GM12878 (cell line): ENCODE data around the gene INO80E. TPM values are rescaled to one million over a fixed set of nuclear protein-coding genes. Genes with fewer than 3 reads are reported as not detected.

Experiments
- ATF7 ChIP-seq: fragments of 450-650 bp; IDR thresholded peaks from 2 replicates; pipeline ENCODE4 v1.6.1; 2016; ENCODE audit warnings: low read depth, mild to moderate bottlenecking
- BMI1 ChIP-seq: fragments of 450-650 bp; IDR thresholded peaks from 2 replicates; pipeline ENCODE4 v1.6.1; 2016; ENCODE audit warnings: mild to moderate bottlenecking, moderate library complexity, borderline replicate concordance
- CEBPB ChIP-seq, 2 experiments: fragments of 150-350 bp in 1 of 2; IDR thresholded peaks; 2 replicates each; pipeline ENCODE4 v1.6.1; 2012 to 2014; ENCODE audit warnings: low read depth in 2 of 2, low read length in 2 of 2, borderline replicate concordance in 1 of 2, inconsistent platforms in 1 of 2
- CREM ChIP-seq: IDR thresholded peaks from 2 replicates; pipeline ENCODE4 v1.6.1; 2014; ENCODE audit warnings: antibody characterized with exemption, low read depth
- ESRRA ChIP-seq: IDR thresholded peaks from 2 replicates; pipeline ENCODE4 v1.6.1; 2012; ENCODE audit warnings: mild to moderate bottlenecking, low read length, improper control_type of control experiment
- HDAC2 ChIP-seq: fragments of 200-600 bp; sonication (generic); IDR thresholded peaks from 2 replicates; pipeline ENCODE4 v1.6.1; 2017
- KDM1A ChIP-seq: fragments of 200-600 bp; sonication (generic); IDR thresholded peaks from 2 replicates; pipeline ENCODE4 v1.6.1; 2016; ENCODE audit warnings: borderline replicate concordance
- MTA2 ChIP-seq: fragments of 450-650 bp; IDR thresholded peaks from 2 replicates; pipeline ENCODE4 v1.6.1; 2016; ENCODE audit warnings: low read depth, mild to moderate bottlenecking, moderate library complexity
- NRF1 ChIP-seq: conservative IDR thresholded peaks from 2 replicates; pipeline ENCODE4 v1.6.1; 2011; ENCODE audit warnings: mild to moderate bottlenecking, low read depth, low read length, improper control_type of control experiment
- PAX8 ChIP-seq: fragments of 450-650 bp; IDR thresholded peaks from 2 replicates; pipeline ENCODE4 v1.6.1; 2017; ENCODE audit warnings: mild to moderate bottlenecking, moderate library complexity
- RB1 ChIP-seq: fragments of 450-650 bp; formaldehyde crosslinking; IDR thresholded peaks from 2 replicates; pipeline ENCODE4 v1.6.1; 2017; ENCODE audit warnings: mild to moderate bottlenecking, borderline replicate concordance
- SMARCA5 ChIP-seq: fragments of 450-650 bp; IDR thresholded peaks from 2 replicates; pipeline ENCODE4 v1.6.1; 2017; ENCODE audit warnings: mild to moderate bottlenecking
- SPI1 ChIP-seq: IDR thresholded peaks from 2 replicates; pipeline ENCODE4 v1.6.1; 2011; ENCODE audit warnings: low read depth, mild to moderate bottlenecking, low read length, moderate library complexity, borderline replicate concordance; ENCODE audit not compliant: insufficient read depth
- SUPT20H ChIP-seq: IDR thresholded peaks from 2 replicates; pipeline ENCODE4 v1.6.1; 2011; ENCODE audit warnings: low read depth, mild to moderate bottlenecking, low read length, moderate library complexity, borderline replicate concordance; ENCODE audit not compliant: control insufficient read depth
- YY1 ChIP-seq: IDR thresholded peaks from 2 replicates; pipeline ENCODE4 v1.6.1; 2011; ENCODE audit warnings: low read depth, mild to moderate bottlenecking, low read length
- ZNF384 ChIP-seq: IDR thresholded peaks from 2 replicates; pipeline ENCODE4 v1.6.1; 2012; ENCODE audit warnings: low read depth, mild to moderate bottlenecking, low read length, improper control_type of control experiment, borderline replicate concordance
- polyA plus RNA-seq, 11 experiments: library from polyadenylated mRNA; depleted of rRNA in 4 of 11; unstranded in 6 of 11; stranded (reverse) in 5 of 11; fragments of >200 nt; fragmentation: Nextera tagmentation in 4 of 11; fragmentation: Illumina TruSeq in 1 of 11; extraction: Ambion mirVana in 4 of 11; extraction: Trizol in 1 of 11; gene quantifications; 1 replicate in 1 of 11; 2 replicates in 10 of 11; pipeline versions ENCODE4 v1.2.1 to v1.2.3, GENCODE V29; 2011 to 2016; ENCODE audit warnings: inconsistent platforms in 2 of 11, missing spikeins in 2 of 11, low read depth in 1 of 11
- total RNA-seq, 4 experiments: library from RNA; depleted of rRNA in 3 of 4; stranded (reverse); fragments of >200 nt in 3 of 4; fragmentation: Illumina TruSeq in 1 of 4; extraction: Trizol in 1 of 4; gene quantifications; 2 replicates each; pipeline versions ENCODE4 v1.2.1 to v1.2.3, GENCODE V29; 2013 to 2021
- TF ChIP-seq, protein P1 (sequence below): fragments of 450-650 bp; IDR thresholded peaks from 2 replicates; pipeline ENCODE4 v1.6.1; 2017; ENCODE audit warnings: low read depth, mild to moderate bottlenecking, moderate library complexity
- TF ChIP-seq, protein P2 (sequence below): IDR thresholded peaks from 2 replicates; pipeline ENCODE4 v1.6.1; 2012; ENCODE audit warnings: improper control_type of control experiment, low read depth, low read length; ENCODE audit not compliant: insufficient replicate concordance
- TF ChIP-seq, protein P3 (sequence below): IDR thresholded peaks from 2 replicates; pipeline ENCODE4 v1.6.1; 2011; ENCODE audit warnings: borderline replicate concordance, low read depth, mild to moderate bottlenecking, moderate library complexity, mixed read lengths, low read length; ENCODE audit not compliant: insufficient read depth; ENCODE audit errors: extremely low read length
- TF ChIP-seq, protein P4 (sequence below): IDR thresholded peaks from 2 replicates; pipeline ENCODE4 v1.6.1; 2011; ENCODE audit warnings: low read depth, low read length, improper control_type of control experiment, borderline replicate concordance

INO80E gene
- total and polyA plus RNA-seq, 10 of the 15 experiments (the other 5 are each of a cell fraction or from before 2014, with no cell fraction given): 0.39 to 74.0 (median 33.0) TPM

DNA sequence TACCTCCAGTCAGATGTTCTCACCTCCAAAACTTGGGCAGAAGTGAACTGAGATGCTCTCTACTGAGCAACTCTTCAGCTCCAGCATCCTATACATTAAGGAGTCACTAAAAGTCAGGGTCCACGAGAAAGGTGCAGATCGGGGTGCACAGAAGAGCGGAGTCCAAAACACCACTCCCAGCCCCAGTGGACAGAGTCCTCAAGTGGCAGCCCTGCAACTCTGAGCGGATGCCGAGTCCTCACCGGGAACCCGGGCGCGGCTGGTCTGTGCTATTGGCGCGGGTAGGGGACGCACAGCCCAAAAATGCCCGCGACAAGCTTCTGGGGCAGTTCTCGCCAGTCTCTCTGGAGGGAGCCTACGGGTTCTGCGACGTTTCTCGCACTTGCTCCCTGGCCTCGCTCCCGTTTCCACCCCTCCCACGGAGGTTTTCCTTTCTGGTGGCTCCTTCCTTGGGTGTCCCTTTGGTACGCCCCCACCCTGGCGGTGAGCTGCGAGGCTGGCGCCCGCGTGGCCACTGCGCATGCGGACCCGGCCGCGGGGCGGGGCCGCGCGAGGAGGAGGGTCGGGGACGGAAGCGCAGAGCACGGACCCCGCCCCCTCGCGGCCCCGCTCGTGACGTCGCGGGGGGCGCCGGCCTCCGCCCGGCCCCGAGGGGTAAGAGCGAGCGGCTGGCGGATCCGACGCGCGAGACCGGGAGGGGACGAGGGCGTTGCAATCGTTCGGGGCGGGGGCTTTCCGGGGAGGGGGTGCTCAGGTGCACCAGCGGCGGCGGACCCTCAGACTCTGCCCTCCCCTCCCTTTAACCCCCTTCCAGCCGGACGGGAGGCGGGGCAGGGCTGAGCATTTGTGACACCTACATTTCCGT is 34.3 kb upstream of the INO80E start, which contains the start of gene TMEM219 (continued):
- TF ChIP-seq, protein P1, sequence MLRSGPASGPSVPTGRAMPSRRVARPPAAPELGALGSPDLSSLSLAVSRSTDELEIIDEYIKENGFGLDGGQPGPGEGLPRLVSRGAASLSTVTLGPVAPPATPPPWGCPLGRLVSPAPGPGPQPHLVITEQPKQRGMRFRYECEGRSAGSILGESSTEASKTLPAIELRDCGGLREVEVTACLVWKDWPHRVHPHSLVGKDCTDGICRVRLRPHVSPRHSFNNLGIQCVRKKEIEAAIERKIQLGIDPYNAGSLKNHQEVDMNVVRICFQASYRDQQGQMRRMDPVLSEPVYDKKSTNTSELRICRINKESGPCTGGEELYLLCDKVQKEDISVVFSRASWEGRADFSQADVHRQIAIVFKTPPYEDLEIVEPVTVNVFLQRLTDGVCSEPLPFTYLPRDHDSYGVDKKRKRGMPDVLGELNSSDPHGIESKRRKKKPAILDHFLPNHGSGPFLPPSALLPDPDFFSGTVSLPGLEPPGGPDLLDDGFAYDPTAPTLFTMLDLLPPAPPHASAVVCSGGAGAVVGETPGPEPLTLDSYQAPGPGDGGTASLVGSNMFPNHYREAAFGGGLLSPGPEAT: no peak
- TF ChIP-seq, protein P2, sequence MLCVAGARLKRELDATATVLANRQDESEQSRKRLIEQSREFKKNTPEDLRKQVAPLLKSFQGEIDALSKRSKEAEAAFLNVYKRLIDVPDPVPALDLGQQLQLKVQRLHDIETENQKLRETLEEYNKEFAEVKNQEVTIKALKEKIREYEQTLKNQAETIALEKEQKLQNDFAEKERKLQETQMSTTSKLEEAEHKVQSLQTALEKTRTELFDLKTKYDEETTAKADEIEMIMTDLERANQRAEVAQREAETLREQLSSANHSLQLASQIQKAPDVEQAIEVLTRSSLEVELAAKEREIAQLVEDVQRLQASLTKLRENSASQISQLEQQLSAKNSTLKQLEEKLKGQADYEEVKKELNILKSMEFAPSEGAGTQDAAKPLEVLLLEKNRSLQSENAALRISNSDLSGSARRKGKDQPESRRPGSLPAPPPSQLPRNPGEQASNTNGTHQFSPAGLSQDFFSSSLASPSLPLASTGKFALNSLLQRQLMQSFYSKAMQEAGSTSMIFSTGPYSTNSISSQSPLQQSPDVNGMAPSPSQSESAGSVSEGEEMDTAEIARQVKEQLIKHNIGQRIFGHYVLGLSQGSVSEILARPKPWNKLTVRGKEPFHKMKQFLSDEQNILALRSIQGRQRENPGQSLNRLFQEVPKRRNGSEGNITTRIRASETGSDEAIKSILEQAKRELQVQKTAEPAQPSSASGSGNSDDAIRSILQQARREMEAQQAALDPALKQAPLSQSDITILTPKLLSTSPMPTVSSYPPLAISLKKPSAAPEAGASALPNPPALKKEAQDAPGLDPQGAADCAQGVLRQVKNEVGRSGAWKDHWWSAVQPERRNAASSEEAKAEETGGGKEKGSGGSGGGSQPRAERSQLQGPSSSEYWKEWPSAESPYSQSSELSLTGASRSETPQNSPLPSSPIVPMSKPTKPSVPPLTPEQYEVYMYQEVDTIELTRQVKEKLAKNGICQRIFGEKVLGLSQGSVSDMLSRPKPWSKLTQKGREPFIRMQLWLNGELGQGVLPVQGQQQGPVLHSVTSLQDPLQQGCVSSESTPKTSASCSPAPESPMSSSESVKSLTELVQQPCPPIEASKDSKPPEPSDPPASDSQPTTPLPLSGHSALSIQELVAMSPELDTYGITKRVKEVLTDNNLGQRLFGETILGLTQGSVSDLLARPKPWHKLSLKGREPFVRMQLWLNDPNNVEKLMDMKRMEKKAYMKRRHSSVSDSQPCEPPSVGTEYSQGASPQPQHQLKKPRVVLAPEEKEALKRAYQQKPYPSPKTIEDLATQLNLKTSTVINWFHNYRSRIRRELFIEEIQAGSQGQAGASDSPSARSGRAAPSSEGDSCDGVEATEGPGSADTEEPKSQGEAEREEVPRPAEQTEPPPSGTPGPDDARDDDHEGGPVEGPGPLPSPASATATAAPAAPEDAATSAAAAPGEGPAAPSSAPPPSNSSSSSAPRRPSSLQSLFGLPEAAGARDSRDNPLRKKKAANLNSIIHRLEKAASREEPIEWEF: no peak
- TF ChIP-seq SPI1 (no peak), NRF1 (peak; percentile 82), ESRRA (no peak), PAX8 (no peak), CEBPB (IDR thresholded peaks at IDR 0.05; ENCODE audit: borderline replicate concordance in 1 of 2, low read depth in 2 of 2, low read length in 2 of 2) (no peak), ZNF384 (no peak), CREM (peak; percentile 51; the same call in 1 of the 2 replicates), SMARCA5 (no peak), SUPT20H (no peak), YY1 (no peak), BMI1 (no peak), MTA2 (no peak), KDM1A (no peak), ATF7 (peak; percentile 98), RB1 (peak; percentile 56; the same call in 1 of the 2 replicates), HDAC2 (no peak)
- TF ChIP-seq, protein P3, sequence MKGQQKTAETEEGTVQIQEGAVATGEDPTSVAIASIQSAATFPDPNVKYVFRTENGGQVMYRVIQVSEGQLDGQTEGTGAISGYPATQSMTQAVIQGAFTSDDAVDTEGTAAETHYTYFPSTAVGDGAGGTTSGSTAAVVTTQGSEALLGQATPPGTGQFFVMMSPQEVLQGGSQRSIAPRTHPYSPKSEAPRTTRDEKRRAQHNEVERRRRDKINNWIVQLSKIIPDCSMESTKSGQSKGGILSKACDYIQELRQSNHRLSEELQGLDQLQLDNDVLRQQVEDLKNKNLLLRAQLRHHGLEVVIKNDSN: peak; percentile 43
- TF ChIP-seq, protein P4, sequence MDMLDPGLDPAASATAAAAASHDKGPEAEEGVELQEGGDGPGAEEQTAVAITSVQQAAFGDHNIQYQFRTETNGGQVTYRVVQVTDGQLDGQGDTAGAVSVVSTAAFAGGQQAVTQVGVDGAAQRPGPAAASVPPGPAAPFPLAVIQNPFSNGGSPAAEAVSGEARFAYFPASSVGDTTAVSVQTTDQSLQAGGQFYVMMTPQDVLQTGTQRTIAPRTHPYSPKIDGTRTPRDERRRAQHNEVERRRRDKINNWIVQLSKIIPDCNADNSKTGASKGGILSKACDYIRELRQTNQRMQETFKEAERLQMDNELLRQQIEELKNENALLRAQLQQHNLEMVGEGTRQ: no peak
